PC-3 (cell line): Measurements from ENCODE around the gene SLC44A3.

Experiments used
- EZH2phosphoT487 ChIP-seq: fragments of 300-600 bp; sonication (generic); IDR thresholded peaks from 2 replicates; pipeline ENCODE4 v1.6.1; 2018; ENCODE audit warnings: mild to moderate bottlenecking, antibody characterized with exemption, low read length, borderline replicate concordance
- TF ChIP-seq, protein P1 (sequence below): fragments of 300-600 bp; sonication (generic); conservative IDR thresholded peaks from 2 replicates; pipeline ENCODE4 v1.5.1; 2017; ENCODE audit warnings: antibody characterized with exemption, low read depth, mild to moderate bottlenecking, low read length

GRCh38 chr1:94807742-94808491 lies 12.2 kb upstream of the SLC44A3 start:
- TF ChIP-seq, protein P1, sequence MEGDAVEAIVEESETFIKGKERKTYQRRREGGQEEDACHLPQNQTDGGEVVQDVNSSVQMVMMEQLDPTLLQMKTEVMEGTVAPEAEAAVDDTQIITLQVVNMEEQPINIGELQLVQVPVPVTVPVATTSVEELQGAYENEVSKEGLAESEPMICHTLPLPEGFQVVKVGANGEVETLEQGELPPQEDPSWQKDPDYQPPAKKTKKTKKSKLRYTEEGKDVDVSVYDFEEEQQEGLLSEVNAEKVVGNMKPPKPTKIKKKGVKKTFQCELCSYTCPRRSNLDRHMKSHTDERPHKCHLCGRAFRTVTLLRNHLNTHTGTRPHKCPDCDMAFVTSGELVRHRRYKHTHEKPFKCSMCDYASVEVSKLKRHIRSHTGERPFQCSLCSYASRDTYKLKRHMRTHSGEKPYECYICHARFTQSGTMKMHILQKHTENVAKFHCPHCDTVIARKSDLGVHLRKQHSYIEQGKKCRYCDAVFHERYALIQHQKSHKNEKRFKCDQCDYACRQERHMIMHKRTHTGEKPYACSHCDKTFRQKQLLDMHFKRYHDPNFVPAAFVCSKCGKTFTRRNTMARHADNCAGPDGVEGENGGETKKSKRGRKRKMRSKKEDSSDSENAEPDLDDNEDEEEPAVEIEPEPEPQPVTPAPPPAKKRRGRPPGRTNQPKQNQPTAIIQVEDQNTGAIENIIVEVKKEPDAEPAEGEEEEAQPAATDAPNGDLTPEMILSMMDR = no peak
- no peak for TF ChIP-seq EZH2phosphoT487
